GM21786 (cell line): ENCODE results near the gene TMCO4.

Experiments used
- ATAC-seq: cut with Tn5 transposase; IDR thresholded peaks from one replicate; pipeline ENCODE4 v1.9.1; 2021; ENCODE audit not compliant: unreplicated experiment

TMCO4 gene

DNA sequence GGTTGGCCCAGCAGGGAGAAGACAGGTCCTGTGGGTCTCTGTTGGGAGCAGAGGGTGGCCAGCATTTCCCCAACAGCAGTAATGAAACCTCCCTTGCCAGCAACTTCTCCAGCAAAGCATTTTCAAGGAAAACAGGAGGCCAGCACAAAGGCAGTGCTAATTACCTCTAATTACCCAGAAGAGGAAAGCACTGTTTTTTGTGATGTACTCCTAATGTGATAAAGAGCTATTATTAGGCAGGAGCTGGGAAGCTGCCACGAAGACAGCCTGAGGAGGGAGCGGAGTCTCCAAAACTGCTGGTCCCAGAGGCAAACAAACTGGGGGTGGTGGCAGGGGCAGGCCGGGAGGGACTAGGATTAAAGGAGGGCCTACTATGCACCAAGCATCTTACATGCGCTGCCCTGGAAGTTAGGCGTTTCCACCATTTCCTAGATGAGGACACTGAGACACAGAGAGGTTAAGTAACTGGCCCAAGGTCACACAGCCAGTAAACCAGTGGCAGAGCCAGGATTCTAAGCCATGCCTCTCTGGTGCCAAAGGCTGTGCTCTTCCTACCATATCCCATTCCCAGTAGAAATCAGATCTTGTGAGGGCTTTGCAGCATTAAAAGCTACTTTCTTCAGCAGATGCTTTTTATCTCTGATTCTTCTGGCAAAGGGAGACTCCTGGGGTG lies 110.5 kb downstream of the TMCO4 start:
- no peak for ATAC-seq

DNA sequence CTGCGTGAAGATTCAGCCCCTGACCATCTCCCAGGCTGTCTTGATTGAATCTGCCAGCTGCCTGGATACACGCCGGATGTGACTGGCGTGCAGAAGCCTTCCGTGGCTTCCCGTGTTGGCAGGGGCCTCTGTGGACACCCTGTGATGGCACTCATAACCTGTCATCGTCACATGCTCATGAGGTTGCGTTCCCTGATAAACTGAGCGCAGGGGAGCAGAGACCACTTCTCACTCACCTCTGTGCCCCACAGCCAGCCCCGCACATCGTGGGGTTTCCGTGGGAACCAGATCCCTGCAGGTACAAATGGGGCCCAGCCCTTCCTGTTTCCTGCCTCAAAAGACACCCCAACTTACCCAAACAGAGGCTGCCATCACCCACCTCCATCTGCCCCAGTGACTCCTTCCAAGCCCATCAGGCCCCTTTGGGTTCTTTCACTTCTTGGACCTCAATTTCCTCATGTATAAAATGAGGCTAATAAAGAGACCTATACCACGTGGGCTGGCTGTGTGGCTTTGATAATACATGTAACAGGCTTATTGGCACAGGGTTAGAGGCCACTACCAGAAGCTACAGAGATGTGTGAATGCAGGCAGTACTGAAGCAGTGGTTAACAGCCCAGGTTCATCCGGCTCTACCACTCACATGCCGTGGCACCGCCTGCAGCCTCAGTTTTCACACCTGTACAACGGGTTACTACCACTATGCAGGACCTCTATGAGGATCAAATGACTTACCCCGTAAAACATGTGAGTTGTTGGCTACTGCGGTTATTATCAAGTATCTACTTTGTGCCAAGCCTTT lies 111.5 kb downstream of the TMCO4 start:
- ATAC-seq, result no peak

- no peak for ATAC-seq
Observed at GRCh38 chr1:19687414-19687813, 112.3 kb downstream of the TMCO4 start.

- no peak for ATAC-seq
Observed at GRCh38 chr1:19685994-19686393, 113.7 kb downstream of the TMCO4 start.

DNA sequence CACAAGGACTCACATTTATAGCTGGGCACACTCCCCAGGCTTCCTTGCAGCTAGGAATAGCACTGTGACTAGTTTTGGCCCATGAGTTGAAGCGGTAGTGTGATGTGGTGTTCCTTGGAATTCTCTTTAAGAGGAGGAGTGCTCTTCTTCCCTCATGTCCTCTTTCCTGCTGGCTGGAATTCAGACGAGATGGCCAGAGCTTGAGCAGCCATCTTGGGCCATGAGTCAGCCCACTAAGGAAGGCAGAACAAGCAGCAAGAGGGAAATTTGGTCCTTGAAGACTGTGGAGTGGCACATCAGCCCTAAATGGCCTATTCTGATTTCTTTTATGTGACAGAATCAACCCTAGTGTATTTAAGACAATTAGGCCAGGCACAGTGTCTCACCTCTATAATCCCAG lies 115.0 kb downstream of the TMCO4 start:
- no peak for ATAC-seq

GRCh38 chr1:19683351-19683750 lies 116.4 kb downstream of the TMCO4 start:
- no peak for ATAC-seq

- ATAC-seq, result no peak
Observed at GRCh38 chr1:19682901-19683300, 116.8 kb downstream of the TMCO4 start.

DNA sequence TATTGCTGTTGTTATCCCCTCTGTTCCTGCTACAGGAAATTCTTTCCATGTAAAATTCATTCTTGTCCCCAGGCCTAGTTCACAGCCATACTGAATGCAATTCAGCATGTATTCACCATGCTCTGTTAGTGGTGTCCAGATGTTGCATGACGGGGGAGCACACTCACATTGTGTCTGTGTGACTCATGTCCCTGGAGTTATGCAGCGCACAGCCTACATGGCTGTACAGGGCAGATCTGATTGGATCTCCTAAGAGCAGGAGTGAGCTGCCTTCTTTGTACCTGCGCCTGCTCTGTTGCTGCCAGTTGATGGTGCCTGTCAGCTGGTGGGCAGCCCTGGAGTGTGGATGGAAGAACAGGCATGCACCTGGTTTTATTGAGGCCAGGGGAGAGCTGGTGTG lies 117.5 kb downstream of the TMCO4 start:
- ATAC-seq, result no peak

GRCh38 chr1:19680644-19681043 lies 119.1 kb downstream of the TMCO4 start:
- ATAC-seq, result no peak

- ATAC-seq, result no peak
Observed at GRCh38 chr1:19679691-19680090, 120.0 kb downstream of the TMCO4 start.

DNA sequence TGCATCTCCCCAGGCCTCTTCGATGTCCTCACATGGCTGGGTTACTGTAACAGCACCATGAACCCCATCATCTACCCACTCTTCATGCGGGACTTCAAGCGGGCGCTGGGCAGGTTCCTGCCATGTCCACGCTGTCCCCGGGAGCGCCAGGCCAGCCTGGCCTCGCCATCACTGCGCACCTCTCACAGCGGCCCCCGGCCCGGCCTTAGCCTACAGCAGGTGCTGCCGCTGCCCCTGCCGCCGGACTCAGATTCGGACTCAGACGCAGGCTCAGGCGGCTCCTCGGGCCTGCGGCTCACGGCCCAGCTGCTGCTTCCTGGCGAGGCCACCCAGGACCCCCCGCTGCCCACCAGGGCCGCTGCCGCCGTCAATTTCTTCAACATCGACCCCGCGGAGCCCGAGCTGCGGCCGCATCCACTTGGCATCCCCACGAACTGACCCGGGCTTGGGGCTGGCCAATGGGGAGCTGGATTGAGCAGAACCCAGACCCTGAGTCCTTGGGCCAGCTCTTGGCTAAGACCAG lies 120.7 kb downstream of the TMCO4 start:
- ATAC-seq, result no peak

- no peak for ATAC-seq
Observed at GRCh38 chr1:19678493-19678892, 121.2 kb downstream of the TMCO4 start.

GRCh38 chr1:19676438-19676922 lies 123.2 kb downstream of the TMCO4 start:
- ATAC-seq, result no peak

DNA sequence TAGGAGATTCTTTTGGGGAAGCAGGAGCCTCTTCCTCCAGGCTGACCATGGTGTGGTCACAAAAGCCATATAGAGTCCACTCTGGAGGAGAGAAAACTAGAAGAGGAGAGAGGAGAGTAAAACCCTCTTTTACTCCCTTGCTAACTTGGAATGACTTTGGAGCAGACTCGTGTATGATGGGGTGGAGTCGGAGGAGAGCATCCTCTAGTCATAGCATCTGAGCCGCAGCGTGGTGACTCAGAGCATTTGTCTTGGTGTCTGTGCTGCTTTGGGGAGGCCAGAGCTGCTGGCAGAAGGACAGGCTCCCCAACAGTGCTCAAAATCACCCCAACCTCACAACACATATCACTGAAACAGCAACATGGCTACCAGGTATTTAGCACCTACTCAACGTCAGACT lies 123.9 kb downstream of the TMCO4 start:
- ATAC-seq, result no peak

GRCh38 chr1:19672237-19672636 lies 127.5 kb downstream of the TMCO4 start:
- no peak for ATAC-seq

DNA sequence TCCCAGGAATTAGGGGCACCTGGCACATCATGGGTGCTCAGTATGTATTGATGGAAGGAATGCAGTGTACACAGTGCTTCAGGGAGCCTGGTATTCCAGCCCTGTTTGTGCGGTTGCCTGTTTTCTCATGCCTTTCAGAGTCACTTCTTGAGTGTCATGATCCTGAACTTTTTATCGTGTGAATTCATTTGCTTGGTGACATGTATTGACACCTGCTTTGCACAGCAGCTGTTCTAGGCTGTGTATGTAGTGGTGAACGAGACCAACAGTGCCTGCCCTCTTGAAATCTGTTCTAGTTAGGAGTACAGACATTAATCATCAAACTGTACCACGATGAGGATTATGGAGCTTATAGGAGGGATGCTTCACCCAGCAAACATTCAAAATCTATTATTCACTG lies 128.9 kb downstream of the TMCO4 start:
- no peak for ATAC-seq

DNA sequence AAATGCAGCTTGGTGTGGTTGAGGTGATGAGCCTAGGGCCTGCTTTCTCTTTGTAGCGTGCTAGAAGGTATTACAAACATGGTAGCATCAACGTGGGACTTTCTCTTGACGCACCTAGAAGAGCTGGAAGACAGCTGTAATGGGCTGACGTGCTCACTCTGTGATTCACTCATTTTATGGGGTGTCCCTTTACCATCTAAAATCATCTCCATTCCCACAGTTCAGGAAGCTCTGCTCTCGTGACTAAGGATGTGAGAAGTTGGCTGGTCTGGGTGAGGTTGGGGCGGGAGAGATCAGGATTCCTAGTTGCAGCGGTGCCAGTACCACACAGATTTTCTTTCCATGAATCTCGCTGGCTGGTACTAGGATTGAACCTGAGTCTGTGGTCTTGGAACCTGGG lies 130.8 kb downstream of the TMCO4 start:
- no peak for ATAC-seq

DNA sequence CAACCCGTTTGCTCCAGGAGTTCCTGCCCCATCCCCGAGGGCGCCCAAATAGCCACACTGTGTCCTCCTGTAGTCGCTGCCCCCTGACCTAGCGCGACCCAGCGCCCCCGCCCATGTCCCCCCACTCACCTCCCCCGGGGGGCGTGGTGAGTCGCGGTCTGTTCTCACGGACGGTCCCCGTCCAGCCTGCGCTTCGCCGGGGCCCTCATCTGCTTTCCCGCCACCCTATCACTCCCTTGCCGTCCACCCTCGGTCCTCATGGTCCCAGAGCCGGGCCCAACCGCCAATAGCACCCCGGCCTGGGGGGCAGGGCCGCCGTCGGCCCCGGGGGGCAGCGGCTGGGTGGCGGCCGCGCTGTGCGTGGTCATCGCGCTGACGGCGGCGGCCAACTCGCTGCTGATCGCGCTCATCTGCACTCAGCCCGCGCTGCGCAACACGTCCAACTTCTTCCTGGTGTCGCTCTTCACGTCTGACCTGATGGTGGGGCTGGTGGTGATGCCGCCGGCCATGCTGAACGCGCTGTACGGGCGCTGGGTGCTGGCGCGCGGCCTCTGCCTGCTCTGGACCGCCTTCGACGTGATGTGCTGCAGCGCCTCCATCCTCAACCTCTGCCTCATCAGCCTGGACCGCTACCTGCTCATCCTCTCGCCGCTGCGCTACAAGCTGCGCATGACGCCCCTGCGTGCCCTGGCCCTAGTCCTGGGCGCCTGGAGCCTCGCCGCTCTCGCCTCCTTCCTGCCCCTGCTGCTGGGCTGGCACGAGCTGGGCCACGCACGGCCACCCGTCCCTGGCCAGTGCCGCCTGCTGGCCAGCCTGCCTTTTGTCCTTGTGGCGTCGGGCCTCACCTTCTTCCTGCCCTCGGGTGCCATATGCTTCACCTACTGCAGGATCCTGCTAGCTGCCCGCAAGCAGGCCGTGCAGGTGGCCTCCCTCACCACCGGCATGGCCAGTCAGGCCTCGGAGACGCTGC lies 133.9 kb downstream of the TMCO4 start:
- ATAC-seq, result no peak

- no peak for ATAC-seq
Observed at GRCh38 chr1:19665186-19665495, 134.6 kb downstream of the TMCO4 start.

DNA sequence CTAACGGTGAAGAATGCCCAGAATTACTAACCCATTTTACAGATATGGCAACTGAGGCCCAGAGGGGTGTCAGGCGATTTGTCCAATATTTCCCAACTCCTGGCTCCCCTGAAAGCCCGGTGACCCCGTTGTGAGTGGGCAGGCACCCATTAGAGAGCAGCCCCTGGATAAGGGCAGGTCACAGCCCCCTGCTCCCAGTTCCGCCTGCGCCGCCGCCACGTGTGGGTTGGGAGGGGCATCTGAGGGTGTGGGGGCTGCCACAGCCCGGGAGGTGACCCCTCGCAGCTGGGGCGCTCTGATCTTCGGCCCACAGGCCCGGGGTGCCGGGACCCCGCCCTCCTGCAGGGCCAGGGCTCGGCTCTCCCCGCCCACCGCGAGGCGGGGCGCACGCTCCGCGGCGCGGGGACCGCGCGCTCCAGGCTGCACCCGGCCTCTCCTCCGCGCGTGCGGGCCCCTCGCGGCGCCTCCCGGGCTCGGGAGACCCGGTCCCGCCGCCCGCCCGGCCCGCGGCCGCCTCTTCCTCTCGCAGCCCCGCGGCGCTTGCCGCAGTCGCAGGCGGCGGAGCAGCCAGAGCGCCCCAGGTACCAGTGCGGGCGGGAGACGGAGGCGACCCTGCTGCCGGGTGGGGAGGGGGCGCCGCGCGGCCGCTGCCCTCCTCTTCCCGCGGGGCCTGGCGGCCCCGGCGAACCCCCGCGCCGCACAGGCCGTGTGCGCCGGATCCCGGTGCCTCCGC lies 135.1 kb downstream of the TMCO4 start, which contains the start of gene HTR6:
Gene HTR6, plus strand, starts transcription at position 423 of the 733 bp plus-strand sequence. CDS start 879 bp downstream, outside the sequence.
- no peak for ATAC-seq
